Stimulated activated naive CD4-positive, alpha-beta T cell treated with Interleukin-2 at 50 U/mL for 16 hours (primary cell): ENCODE measurements around the gene SWAP70.
"Not testable (repeated sequence)": the region's sequence is repeated elsewhere in the genome, so short reads cannot be mapped to it uniquely, and the experiment has no call there.

Source experiments
- DNase-seq: peaks from one replicate; lab custom pipeline; 2025; lab: John Stamatoyannopoulos, UW

Gene SWAP70

GRCh38 chr11:9722023-9722422 lies 58.1 kb downstream of the SWAP70 start:
- DNase-seq, result no peak

- DNase-seq, result no peak
Measured at GRCh38 chr11:9722893-9723292, 59.0 kb downstream of the SWAP70 start.

DNA sequence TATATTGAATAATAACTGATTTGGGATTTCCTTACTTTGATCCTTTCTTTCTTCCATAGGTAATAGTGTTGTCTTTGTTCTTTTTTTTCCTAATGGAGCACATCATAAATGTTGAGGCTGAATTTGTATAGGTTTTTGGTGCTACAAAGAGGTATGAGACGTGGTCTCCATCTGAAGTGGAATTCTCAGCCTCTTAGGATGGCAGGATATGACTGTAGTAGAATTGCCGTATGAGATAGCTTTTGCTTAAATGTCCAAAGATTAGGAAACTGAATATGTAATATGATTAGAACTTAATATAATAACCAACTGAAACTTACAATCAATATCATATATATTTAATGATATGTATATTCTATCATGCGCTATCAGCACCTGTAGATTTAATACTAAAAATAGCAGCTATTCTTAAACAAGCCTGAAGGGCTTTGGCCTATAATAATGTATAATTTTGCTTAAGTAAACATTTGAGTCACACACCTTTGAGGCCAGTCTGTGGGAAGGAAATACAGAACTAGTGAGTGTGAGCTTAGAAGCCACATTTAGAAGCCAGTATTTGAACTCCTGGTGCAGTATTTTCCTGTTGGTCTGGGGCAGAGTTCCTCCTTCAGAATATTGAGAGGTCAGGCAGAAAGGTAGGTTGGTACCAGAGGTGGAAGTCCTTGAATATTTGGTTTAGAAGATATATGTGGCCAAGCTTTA lies 62.6 kb downstream of the SWAP70 start:
- no peak for DNase-seq

DNA sequence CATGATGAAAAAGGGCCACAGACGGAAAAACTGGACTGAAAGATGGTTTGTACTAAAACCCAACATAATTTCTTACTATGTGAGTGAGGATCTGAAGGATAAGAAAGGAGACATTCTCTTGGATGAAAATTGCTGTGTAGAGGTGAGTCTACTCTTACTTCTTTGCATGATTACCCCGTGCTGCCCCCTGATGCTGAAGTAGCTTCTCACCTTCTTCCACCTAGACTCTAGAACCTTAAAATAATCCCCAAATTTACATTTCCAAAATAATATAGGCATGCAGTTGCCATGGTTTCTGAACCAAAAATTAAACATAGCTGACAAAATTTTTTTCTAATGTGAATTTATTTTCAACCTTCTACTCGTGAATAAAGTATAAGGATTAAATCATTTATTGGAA lies 64.2 kb downstream of the SWAP70 start:
- DNase-seq, result no peak

DNA sequence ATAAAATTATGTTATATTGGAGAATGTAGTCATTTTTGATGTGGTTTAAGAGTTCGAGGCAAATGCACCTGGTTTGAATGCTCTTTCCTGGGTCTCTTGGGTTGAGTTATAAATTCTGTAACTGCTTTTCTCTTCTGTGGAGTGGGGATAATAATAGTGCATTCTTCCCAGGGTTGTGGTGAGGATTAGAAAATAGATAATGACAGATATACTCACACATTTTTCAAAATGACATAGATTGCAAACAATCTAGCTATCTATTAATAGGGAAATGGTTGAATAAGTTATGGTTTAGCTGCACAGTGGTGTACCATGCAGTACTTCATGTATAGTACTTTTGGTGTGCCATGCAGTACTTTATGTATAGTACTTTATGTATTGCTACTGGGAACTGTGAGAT lies 67.4 kb downstream of the SWAP70 start:
- DNase-seq, result no peak

DNA sequence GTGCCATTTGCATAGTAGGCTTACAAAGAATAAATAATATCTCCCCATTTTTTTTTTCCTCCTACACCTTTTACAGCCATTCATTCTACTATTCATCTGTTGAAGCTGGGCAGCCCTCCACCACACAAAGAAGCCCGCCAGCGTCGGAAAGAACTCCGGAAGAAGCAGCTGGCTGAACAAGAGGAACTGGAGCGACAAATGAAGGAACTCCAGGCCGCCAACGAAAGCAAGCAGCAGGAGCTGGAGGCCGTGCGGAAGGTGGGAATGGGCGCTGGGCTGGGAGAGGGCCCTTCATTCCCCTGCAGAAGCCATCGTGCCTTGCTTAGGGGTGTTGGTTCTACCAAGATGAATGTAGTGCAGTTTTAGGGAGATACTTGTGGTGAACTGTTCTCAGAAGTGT lies 68.6 kb downstream of the SWAP70 start:
- DNase-seq, result no peak

- no peak for DNase-seq
Measured at GRCh38 chr11:9733212-9733611, 69.3 kb downstream of the SWAP70 start.

- no peak for DNase-seq
Measured at GRCh38 chr11:9735236-9735635, 71.4 kb downstream of the SWAP70 start.

DNA sequence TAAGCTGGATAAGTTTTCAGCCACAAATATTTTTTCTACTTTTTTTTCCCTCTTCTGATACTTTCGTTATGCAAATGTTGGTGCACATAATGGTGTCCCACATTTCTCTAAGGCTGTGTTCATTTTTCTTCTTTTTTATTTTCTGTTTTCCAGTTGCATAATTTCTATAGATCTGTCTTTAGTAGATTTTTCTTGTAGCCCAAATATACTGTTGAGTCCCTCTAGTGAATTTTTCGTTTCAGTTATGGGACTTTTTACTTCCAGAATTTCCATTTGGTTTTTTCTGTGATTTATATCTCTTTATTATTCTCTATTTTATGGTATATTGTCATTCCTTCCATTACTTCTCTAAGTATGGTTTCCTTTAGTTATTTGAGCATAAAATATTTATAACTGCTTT lies 72.0 kb downstream of the SWAP70 start:
- no peak for DNase-seq

DNA sequence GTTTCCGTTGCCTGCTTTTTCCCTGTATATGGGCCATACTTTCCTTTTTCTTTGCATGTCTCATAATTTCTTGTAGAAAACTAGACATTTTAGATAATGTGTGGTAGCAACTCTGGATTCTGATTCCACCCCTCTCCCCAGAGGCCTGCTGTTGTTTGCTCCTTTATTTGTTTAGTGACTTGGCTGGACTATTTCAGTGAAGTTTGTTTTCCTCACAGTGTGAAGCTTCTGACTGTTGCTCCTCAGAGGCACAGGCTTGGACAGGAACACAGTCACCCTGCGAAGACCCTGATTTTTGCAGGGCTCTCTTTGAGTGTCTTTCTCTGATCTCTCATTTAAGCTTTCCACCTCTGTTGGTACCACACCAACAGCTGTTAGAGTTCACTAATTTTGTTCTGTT lies 72.5 kb downstream of the SWAP70 start:
- no peak for DNase-seq

DNA sequence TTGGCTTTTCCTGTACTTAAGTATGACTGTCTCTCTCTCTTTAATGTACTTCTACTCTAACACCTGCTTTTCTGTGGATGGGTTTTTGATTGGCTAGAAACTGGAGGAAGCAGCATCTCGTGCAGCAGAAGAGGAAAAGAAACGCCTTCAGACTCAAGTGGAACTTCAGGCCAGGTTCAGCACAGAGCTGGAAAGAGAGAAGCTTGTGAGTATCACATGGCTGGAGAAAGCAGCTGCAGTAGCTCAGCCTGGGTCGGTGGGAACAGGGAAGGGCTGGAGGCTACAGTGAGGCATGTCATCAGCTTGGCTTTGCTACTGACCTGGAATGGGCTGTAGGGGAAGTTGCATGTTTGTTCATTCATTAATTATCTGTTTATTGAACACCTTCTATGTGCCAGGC lies 74.2 kb downstream of the SWAP70 start:
- no peak for DNase-seq

DNA sequence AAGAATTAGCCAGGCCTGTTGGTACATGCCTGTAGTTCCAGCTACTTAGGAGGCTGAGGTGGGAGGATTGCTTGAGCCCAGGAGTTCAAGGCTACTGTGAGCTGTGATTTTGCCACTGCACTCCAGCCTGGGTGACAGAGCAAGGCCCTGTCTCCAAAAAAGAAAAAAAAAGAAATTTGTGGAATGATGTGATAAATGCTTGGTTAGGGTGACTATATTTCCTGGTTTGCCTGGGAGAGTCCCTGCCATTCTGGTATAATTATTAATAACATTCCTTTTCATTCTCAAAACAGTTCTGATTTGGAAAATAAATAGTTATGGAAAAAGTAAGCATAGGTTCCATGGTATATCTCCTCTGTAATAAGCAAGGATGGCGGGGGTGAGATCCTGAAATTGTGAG lies 74.8 kb downstream of the SWAP70 start:
- no peak for DNase-seq

- DNase-seq, result no peak
Measured at GRCh38 chr11:9739123-9739900, 75.4 kb downstream of the SWAP70 start.

DNA sequence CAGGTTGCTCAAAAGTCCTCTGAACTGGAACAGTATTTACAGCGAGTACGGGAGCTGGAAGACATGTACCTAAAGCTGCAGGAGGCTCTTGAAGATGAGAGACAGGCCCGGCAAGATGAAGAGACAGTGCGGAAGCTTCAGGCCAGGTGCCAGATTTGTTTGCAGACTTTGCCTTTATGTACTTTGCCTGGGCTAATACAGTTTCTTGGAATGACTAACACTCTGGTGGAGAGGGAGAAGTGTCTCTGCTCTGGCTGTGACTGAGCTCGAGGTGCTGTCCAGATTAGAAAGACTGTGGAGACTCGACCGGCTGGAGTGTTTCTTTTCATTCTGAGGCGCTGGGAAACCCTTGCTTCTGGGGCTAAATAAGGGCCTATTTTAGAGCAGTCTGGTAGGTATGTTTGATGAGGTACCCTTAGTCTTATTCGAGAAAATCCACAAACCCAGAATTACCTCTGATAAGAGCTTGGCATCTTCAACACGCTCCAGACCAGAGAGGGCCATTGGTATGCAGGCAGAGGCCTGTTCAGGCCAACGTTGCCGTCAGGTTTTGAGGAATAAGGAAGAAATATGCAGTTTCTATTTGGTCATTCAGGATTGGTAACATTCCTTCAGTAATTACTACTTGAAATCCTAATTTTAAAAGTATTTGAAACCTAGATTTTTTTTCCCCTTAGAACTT lies 76.5 kb downstream of the SWAP70 start:
- no peak for DNase-seq

- DNase-seq, result no peak
Measured at GRCh38 chr11:9741260-9741659, 77.4 kb downstream of the SWAP70 start.

DNA sequence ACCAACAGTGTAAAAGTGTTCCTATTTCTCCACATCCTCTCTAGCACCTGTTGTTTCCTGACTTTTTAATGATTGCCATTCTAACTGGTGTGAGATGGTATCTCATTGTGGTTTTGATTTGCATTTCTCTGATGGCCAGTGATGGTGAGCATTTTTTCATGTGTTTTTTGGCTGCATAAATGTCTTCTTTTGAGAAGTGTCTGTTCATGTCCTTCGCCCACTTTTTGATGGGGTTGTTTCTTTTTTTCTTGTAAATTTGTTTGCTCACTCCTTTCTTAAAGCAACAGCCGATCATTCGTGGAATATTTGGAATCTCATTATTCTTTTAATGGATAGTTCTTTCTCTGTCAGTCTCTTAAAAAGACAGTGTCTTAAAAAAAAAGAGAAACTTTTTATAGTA lies 79.6 kb downstream of the SWAP70 start:
- DNase-seq, result not testable (repeated sequence)

DNA sequence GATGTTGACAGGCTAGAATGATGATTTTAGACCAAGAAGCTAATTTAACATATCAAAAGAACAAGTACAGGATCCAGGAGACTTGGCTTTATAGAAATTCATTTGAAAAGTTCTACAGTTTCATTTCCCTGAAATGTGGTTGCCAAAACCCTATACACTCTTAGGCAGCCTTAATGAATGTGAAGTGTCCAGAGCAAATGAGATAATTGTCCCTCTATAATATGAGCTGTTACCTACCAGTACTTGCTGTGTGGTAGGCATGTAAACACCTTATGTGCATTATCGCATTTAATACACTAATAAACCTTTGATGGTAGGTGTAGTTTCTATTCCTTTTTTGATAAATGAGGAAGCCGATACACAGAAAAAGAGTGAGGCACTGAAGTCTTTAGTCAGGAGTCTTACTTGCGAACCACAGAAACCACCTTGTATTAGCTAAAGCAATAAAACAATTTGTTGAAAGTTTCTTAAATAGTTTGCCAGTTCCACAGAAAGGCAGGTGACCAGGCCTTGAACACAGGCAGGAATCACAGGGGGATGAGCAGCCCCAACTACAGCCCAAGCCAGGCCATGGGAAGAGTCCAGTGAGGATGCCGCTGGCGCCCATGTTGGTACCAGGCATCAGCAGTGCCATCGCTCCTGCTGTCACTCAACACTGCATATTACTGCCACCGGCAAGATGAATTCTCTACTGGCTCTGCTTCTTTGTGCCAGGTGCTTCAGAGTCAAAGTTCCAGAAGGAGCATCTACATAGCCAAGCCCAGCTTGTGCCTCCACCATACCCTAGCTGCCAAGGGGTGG lies 81.7 kb downstream of the SWAP70 start:
- DNase-seq, result no peak

GRCh38 chr11:9747229-9747628 lies 83.4 kb downstream of the SWAP70 start:
- DNase-seq, result no peak

DNA sequence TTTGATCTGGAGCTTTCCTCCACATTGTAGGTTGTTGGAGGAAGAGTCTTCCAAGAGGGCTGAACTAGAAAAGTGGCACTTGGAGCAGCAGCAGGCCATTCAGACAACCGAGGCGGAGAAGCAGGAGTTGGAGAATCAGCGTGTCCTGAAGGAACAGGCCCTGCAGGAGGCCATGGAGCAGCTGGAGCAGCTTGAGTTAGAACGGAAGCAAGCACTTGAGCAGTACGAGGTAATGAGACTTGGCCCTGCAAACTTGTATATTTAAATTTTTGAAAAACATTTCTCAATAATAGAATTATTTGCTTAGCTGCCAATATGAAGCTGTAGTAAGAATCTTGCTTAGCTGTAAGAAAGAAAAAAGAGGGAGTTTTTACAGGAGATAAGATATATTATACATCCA lies 84.0 kb downstream of the SWAP70 start:
- no peak for DNase-seq

GRCh38 chr11:9748361-9748970 lies 84.6 kb downstream of the SWAP70 start:
- DNase-seq, result peak; percentile 60

DNA sequence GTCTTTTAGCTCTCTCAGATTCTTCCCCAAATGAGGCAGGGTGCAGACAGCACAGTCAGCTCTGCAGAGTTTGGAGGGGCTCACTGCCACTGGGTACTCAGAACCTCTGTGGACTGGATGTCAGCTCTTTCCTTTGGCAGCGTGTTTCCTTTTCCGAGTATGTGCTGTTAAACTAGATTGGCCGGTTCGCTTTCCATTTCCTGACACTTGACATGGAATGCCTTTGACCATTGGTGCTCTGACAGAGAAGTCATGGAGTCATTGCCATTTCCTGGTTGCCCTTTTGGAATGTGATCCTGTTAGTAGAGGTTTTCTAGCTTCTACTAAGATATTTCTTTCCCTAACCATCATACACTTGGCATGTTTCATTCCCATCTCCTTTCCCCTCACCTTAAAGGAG lies 86.7 kb downstream of the SWAP70 start:
- no peak for DNase-seq

- no peak for DNase-seq
Measured at GRCh38 chr11:9752091-9752490, 88.2 kb downstream of the SWAP70 start.
